ENCODE results near the gene VAV3. TPM values are rescaled to one million over a fixed set of nuclear protein-coding genes. Genes with fewer than 3 reads are reported as not detected.

VAV3 gene
- total RNA-seq, 2 donors from 2014 or later: 18.4 to 21.4 TPM

- no peak for DNase-seq
- no peaks in the 10 kb centered on the region for H3K27me3 ChIP-seq
- intact Hi-C loops (cut with DNase I): no loop called here
- no peak overlapping the region for H3K4me3 ChIP-seq
- H3K36me3 ChIP-seq (replicated peaks in 1 of 2; ENCODE audit: insufficient read depth in 1 of 2, low read depth in 2 of 2): no peaks in the 10 kb centered on the region
- H3K27ac ChIP-seq: no peak overlapping the region
- H3K9me3 ChIP-seq: no peaks in the 10 kb centered on the region
- no peak for ATAC-seq
- TF ChIP-seq POLR2A (IDR thresholded peaks at IDR 0.05): no peak
- no peak for TF ChIP-seq CTCF (IDR thresholded peaks at IDR 0.05)
- no peaks in the 10 kb centered on the region for H3K4me1 ChIP-seq
These were observed 346.4 kb downstream of the VAV3 start for GRCh38 chr1:107618539-107618938.

DNA sequence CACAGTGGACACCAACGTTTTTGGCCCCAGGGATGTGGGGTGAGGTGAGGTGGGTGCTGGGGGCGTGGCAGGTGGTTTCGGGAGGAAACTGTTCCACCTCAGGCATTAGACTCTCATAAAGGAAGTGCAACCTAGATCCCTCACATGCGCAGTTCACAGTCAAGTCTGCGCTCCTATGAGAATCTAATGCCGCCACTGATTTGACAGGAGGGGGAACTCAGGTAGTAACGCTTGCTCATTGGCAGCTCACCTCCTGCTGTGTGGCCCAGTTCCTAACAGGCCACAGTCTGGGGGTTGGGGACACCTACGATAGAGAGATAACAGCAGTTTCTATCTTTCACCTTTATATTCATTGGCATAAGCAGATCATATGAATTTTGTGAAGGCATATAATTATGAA lies 347.1 kb downstream of the VAV3 start:
- no peaks in the 10 kb centered on the region for H3K27me3 ChIP-seq
- H3K27ac ChIP-seq: no peak overlapping the region
- no peaks in the 10 kb centered on the region for H3K4me1 ChIP-seq
- DNase-seq: no peak
- no peak overlapping the region for H3K4me3 ChIP-seq
- no peak for ATAC-seq
- H3K9me3 ChIP-seq: no peaks in the 10 kb centered on the region
- intact Hi-C loops (cut with DNase I): no loop called here
- no peaks in the 10 kb centered on the region for H3K36me3 ChIP-seq (replicated peaks in 1 of 2; ENCODE audit: insufficient read depth in 1 of 2, low read depth in 2 of 2)
- TF ChIP-seq POLR2A (IDR thresholded peaks at IDR 0.05) (no peak), CTCF (IDR thresholded peaks at IDR 0.05) (no peak)
- WGBS, 2 donors: 65 to 73% methylated on average over 8 of the region's 8 CpGs

- Histone ChIP-seq H3K36me3 (replicated peaks in 1 of 2; ENCODE audit: insufficient read depth in 1 of 2, low read depth in 2 of 2) (no peaks in the 10 kb centered on the region), H3K4me1 (no peaks in the 10 kb centered on the region), H3K27ac (no peak overlapping the region), H3K27me3 (no peaks in the 10 kb centered on the region), H3K9me3 (no peaks in the 10 kb centered on the region), H3K4me3 (no peak overlapping the region)
- DNase-seq (no peak), ATAC-seq (no peak)
- intact Hi-C loops (cut with DNase I): no loop called here
- TF ChIP-seq POLR2A (IDR thresholded peaks at IDR 0.05) (no peak), CTCF (IDR thresholded peaks at IDR 0.05) (no peak)
These were observed 347.5 kb downstream of the VAV3 start for GRCh38 chr1:107617456-107617855.

DNA sequence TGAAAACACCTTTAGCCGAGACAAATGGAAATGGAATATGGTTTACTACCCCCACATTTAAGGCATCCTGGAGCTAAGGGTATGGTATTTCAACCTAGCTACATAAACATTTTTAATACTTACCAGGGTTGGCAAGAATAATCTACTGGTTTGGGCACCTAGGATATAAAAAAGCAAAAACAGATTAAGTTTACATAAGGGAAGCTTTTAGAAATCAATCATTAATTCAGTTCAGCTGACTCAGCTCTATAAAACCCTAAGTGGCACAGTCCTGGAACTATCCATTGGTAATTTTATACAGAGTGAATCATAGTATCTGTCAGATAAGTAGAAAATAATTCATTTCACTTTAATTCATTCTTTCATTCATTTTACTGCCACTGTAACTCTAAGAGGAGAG lies 355.2 kb downstream of the VAV3 start:
- Histone ChIP-seq H3K27me3 (no peaks in the 10 kb centered on the region), H3K9me3 (no peaks in the 10 kb centered on the region), H3K27ac (no peak overlapping the region), H3K36me3 (replicated peaks in 1 of 2; ENCODE audit: insufficient read depth in 1 of 2, low read depth in 2 of 2) (no peaks in the 10 kb centered on the region), H3K4me1 (no peaks in the 10 kb centered on the region), H3K4me3 (no peak overlapping the region)
- DNase-seq (no peak), ATAC-seq (no peak)
- intact Hi-C loops (cut with DNase I): no loop called here
- 62 to 73% methylated on average over 1 of the region's 1 CpG for WGBS, 2 donors
- TF ChIP-seq CTCF (IDR thresholded peaks at IDR 0.05) (no peak), POLR2A (IDR thresholded peaks at IDR 0.05) (no peak)

- H3K4me3 ChIP-seq: no peak overlapping the region
- H3K27me3 ChIP-seq: no peaks in the 10 kb centered on the region
- no peaks in the 10 kb centered on the region for H3K4me1 ChIP-seq
- no peaks in the 10 kb centered on the region for H3K36me3 ChIP-seq (replicated peaks in 1 of 2; ENCODE audit: insufficient read depth in 1 of 2, low read depth in 2 of 2)
- intact Hi-C loops (cut with DNase I): no loop called here
- no peaks in the 10 kb centered on the region for H3K9me3 ChIP-seq
- no peak for ATAC-seq
- H3K27ac ChIP-seq: no peak overlapping the region
- no peak for DNase-seq
- no peak for TF ChIP-seq POLR2A (IDR thresholded peaks at IDR 0.05)
- TF ChIP-seq CTCF (IDR thresholded peaks at IDR 0.05): no peak
These were observed 360.2 kb downstream of the VAV3 start for GRCh38 chr1:107604825-107605224.

Measured in body of pancreas (tissue), 4 donors.